ENCODE results near the gene PTPRR. TPM values are rescaled to one million over a fixed set of nuclear protein-coding genes. Genes with fewer than 3 reads are reported as not detected.

The PTPRR gene
- total RNA-seq, 4 donors from 2014 or later, result 0.19 TPM; not detected in 3

GRCh38 chr12:70918321-70918720 lies 2.2 kb downstream of the PTPRR start:
- Histone ChIP-seq H3K27me3 (peaks cover 0 to 18% (median 0%) of the 10 kb centered on the region in 4 donors), H3K4me1 (peaks cover 0 to 4% (median 0%) of the 10 kb centered on the region in 3 donors), H3K27ac (no peak overlapping the region), H3K9me3 (no peaks in the 10 kb centered on the region), H3K4me3 (no peak overlapping the region), H3K36me3 (no peaks in the 10 kb centered on the region)
- intact Hi-C loops (cut with DNase I), result no loop called here
- TF ChIP-seq POLR2A (IDR thresholded peaks at IDR 0.05), result no peak
- TF ChIP-seq, protein P1, sequence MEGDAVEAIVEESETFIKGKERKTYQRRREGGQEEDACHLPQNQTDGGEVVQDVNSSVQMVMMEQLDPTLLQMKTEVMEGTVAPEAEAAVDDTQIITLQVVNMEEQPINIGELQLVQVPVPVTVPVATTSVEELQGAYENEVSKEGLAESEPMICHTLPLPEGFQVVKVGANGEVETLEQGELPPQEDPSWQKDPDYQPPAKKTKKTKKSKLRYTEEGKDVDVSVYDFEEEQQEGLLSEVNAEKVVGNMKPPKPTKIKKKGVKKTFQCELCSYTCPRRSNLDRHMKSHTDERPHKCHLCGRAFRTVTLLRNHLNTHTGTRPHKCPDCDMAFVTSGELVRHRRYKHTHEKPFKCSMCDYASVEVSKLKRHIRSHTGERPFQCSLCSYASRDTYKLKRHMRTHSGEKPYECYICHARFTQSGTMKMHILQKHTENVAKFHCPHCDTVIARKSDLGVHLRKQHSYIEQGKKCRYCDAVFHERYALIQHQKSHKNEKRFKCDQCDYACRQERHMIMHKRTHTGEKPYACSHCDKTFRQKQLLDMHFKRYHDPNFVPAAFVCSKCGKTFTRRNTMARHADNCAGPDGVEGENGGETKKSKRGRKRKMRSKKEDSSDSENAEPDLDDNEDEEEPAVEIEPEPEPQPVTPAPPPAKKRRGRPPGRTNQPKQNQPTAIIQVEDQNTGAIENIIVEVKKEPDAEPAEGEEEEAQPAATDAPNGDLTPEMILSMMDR (IDR thresholded peaks at IDR 0.05), result no peak
- WGBS, 2 donors, result 64 to 68% methylated on average over 1 of the region's 1 CpG
- DNase-seq, result no peak

- Histone ChIP-seq H3K9me3 (no peaks in the 10 kb centered on the region), H3K27ac (no peak overlapping the region), H3K36me3 (no peaks in the 10 kb centered on the region), H3K4me3 (no peak overlapping the region), H3K27me3 (no peaks in the 10 kb centered on the region), H3K4me1 (no peaks in the 10 kb centered on the region)
- no peak for TF ChIP-seq POLR2A (IDR thresholded peaks at IDR 0.05)
- TF ChIP-seq, protein P1 (IDR thresholded peaks at IDR 0.05), result no peak
- intact Hi-C loops (cut with DNase I), result no loop called here
- 50 to 68% methylated on average over 1 of the region's 1 CpG for WGBS, 2 donors
- DNase-seq, result no peak
Observed at GRCh38 chr12:70910666-70911065, 9.9 kb downstream of the PTPRR start.

DNA sequence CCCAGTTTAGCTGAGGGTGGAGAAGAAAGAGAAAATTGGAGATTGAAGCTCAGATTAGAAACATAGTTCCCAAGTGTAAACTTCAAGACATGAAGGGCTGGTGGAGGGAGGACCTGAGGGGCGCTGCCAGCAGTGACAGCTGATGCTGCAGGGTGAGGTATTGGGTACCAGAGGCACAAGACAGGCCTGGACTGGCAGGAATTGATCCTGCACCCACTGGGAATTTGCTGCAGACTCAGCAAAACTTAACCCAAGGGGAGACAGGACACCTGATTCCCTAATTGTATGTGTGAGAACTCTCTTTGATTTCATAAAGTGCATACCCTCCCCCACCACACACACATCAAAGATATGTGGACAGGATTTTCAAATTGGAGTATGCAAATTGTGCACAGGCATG lies 11.6 kb downstream of the PTPRR start:
- H3K27me3 ChIP-seq, result no peaks in the 10 kb centered on the region
- DNase-seq, result no peak
- H3K4me3 ChIP-seq, result no peak overlapping the region
- intact Hi-C loops (cut with DNase I), result no loop called here
- H3K27ac ChIP-seq, result no peak overlapping the region
- TF ChIP-seq, protein P1 (IDR thresholded peaks at IDR 0.05), result no peak
- no peak for TF ChIP-seq POLR2A (IDR thresholded peaks at IDR 0.05)
- no peaks in the 10 kb centered on the region for H3K36me3 ChIP-seq
- H3K4me1 ChIP-seq, result no peaks in the 10 kb centered on the region
- no peaks in the 10 kb centered on the region for H3K9me3 ChIP-seq
- 13 to 50% methylated on average over 1 of the region's 1 CpG for WGBS, 2 donors

DNA sequence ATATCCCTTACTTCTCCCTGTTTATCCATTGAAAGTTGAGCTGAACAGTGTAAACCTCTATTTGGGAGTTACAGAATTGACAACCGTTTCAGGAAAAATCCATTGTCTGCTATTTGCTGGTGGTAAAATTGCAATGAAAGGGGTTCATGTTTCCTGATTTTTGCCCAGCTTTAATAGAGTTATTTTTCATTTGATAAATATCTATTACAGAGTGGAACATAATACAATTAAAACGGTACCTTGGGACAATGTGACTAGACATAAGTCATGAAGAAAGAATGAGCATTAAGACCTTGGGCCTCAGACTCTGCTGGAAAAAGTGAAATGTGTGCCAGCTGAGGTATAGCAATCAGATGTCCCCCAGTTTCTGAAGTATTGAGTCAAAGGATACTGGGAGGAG lies 13.1 kb downstream of the PTPRR start:
- intact Hi-C loops (cut with DNase I), result no loop called here
- H3K36me3 ChIP-seq, result no peaks in the 10 kb centered on the region
- H3K27ac ChIP-seq, result no peak overlapping the region
- no peaks in the 10 kb centered on the region for H3K4me1 ChIP-seq
- WGBS, 2 donors, result 77 to 83% methylated on average over 2 of the region's 2 CpGs
- H3K9me3 ChIP-seq, result no peaks in the 10 kb centered on the region
- no peak for TF ChIP-seq POLR2A (IDR thresholded peaks at IDR 0.05)
- TF ChIP-seq, protein P1 (IDR thresholded peaks at IDR 0.05), result no peak
- no peak overlapping the region for H3K4me3 ChIP-seq
- H3K27me3 ChIP-seq, result no peaks in the 10 kb centered on the region
- DNase-seq, result no peak

GRCh38 chr12:70895956-70896355 lies 24.6 kb downstream of the PTPRR start:
- intact Hi-C loops (cut with DNase I), result no loop called here
- no peaks in the 10 kb centered on the region for H3K9me3 ChIP-seq

More at GRCh38 chr12:70895956-70896355, 24.6 kb downstream of the PTPRR start:
- no peak for TF ChIP-seq POLR2A (IDR thresholded peaks at IDR 0.05)
- TF ChIP-seq, protein P1 (IDR thresholded peaks at IDR 0.05), result no peak
- 80 to 100% methylated on average over 1 of the region's 1 CpG for WGBS, 2 donors
- no peak for DNase-seq
- Histone ChIP-seq H3K27me3 (no peaks in the 10 kb centered on the region), H3K36me3 (no peaks in the 10 kb centered on the region), H3K4me1 (no peaks in the 10 kb centered on the region), H3K4me3 (no peak overlapping the region), H3K27ac (no peak overlapping the region)

Measured in esophagus squamous epithelium (tissue), 5 donors.